GF-D8 (cell line): Measurements from ENCODE around the gene KIF6.

Experiments used
- DNase-seq: peaks from one replicate; lab custom pipeline; 2025; lab: John Stamatoyannopoulos, UW

Gene KIF6

DNA sequence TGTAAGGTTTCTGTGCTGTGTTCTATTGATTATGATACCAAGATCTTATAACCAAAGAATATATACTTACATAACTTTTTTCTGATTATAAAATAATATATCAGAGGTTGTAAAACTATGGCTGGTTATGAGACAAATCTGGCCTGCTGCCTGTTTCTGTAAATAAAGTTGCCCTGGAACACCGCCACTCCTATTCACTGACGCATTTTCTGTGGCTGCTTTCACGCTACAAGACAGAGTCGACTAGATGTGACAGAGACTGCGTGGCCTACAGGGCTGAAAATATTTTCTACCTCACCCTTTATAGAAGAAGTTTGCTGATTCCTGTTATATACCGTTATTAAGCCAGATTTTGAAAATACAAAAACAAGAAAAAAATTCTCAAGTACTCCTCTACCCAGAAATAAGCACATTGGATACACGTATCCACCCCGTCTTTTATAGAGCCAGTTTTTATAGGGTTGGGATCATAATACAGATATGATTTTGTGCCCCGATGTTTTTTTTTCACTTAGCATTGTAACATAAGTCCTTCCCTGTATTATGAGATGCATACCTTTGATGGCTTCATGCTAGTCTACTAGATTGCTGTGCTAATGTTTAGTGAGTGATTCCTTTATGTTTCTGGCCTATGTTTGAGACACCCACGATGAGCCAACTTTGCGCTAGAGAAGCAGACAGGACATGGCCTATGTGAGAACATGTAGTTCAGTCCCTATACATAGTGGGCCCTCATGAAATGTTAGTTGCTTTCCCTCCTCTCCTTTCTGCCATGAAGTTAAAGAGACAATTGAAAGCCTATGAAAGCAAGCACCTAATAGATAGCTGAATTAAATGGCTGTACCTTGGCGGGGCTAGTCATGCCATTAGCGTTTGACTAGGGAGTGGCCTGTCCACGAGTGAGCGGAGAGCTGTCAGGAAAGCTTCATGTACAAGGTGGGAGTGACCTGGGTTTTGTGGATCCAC is 304.6 kb downstream of the KIF6 start:
- no peak for DNase-seq

DNA sequence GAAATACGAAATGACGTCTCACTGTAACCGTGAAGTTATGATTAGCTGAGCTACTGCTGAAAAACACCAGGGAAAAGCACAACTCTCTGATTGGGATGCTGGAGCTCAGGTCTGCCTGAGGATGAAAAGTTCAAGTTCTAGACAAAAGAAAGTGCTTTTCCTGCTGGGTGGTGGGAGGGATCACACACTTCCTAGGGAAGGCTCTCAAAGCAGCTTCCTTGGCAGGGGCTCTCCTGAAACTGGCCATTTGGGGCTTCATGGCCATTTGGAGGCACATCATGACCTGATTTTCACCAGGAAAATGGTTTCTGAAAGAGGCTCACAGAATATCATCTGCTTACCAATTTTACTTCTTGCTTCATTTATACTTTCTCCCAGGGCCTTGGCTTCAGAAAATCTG is 305.6 kb downstream of the KIF6 start:
- no peak for DNase-seq

DNA sequence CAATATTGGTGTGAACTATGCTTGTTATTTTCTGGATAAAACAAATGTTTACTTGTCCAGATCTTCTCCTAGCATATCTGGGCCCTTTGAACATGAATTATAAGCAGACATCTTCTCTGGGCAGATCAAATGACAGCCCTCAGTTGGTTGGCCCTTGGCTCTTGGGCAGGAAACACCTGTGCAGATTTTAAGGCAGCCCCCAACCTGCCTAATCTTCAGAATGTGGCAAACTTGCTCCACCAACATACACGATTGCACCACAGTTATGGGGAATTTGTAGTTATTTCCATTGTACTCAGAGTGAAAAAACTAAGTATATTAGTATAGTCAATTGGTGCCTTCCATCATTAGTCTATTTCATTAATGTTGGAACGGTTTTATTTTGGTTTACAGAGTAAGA is 307.8 kb downstream of the KIF6 start:
- no peak for DNase-seq

DNA sequence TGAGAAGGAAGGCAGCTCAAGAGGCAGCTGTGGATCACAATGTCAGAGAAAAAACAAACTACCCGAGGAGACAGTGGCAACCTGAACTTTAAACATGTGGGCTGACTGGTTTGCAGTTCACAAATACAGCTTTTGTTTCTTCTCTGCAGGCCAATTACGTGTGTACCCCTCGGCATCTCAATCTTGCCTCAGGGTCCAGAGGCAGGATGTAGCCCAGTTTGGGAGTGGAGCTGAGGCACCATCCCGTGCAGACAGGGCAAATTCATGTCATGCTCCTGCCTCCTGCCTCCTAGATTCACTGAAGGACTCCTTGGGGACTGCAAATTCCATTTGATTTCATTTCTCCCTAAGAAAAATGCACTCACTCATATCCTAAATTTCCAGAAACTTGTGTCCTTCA is 308.5 kb downstream of the KIF6 start:
- DNase-seq, result no peak

DNA sequence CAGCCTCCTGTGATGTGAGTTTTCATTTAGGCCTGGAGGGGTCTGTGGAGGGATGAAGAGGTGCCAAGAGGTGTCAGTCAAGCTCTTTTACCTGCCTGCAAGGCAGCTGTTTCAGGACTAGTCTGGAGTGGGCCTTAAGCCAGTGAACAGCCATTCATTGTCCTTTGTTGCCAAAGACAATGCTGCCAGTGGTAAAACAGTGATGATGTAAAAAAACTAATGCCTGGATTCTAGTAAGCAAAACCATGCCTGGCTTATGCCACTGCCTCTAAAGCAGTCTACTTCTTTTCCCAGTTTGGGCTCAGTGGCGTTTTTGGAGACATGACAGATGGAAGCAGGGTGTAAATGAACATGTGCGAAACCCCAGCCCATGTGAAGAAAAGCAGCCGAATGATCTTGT is 309.2 kb downstream of the KIF6 start:
- DNase-seq, result no peak

DNA sequence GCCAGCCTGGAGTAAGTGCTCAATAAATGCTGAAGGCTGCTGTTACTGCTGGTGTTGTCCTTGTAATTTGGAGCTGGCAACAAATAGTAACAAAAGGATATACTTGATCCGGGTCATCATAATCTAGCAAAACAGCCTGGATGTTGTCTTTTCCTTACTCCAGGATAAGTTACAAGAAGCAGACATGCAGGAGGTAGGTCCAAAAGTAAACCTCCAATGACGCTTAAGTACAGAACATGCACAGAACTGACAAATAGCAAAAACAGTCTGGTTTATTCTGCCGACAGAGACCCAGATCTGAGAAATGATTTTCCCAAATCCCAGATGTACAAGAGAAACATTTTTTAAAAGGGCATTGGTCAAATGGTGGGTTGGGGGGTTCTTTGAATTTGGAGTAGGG is 309.7 kb downstream of the KIF6 start:
- DNase-seq, result no peak

DNA sequence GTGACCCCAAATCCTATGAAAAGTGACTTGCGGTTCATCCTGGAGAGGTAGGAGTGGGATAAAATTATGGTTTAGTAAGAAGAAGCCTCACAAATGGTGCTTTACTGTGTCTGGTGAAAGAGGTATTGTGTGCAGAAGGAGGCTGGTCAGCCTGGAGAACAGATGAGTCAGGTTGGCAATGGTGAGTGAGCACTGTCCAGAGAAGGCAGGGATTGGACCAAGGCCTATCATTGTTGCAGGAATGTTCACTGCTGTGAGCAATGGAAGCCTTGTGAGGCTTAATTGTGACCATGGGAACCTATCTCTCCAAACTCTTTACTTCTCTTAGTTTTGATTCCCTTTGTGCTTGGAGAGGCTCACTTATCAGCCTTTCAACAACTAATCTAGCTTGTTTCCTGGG is 313.7 kb downstream of the KIF6 start:
- DNase-seq, result no peak

DNA sequence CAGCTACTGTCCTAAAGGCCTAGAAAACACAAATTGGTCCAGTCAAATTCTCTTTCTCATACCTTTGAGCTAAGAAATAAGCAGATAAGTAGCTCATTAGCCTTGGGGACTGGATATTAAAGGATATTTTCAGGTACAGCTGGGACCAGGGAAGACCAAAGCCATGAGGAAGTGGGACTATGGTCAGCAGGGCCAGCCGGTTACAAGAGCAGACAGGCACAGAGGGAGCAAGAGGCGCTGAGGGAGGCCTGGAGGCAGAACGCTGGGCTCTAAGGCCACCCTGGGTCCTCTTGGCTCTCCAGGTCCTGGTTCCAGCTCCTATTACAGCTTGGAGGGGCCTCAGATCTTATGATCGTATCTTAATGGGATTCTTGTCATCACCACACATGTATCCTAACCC is 314.2 kb downstream of the KIF6 start:
- no peak for DNase-seq

DNA sequence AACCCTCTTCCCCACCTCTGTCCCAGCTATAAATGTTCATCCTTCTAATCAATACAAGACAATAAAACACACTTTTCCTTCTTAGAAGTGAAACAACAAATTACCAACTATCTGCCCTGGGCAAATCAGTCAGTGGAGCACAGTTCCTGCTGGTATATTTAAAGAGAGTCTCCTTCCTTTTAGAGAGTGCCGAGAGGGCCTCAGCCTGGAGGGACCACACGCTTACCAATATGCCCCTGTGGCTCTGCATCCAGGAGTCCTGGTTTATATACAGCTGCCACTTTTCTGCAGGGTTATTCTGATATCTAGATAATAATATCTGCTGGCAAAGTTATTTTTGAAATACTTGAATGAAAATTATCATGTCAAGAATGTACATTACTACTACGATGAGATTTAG is 315.3 kb downstream of the KIF6 start:
- no peak for DNase-seq

DNA sequence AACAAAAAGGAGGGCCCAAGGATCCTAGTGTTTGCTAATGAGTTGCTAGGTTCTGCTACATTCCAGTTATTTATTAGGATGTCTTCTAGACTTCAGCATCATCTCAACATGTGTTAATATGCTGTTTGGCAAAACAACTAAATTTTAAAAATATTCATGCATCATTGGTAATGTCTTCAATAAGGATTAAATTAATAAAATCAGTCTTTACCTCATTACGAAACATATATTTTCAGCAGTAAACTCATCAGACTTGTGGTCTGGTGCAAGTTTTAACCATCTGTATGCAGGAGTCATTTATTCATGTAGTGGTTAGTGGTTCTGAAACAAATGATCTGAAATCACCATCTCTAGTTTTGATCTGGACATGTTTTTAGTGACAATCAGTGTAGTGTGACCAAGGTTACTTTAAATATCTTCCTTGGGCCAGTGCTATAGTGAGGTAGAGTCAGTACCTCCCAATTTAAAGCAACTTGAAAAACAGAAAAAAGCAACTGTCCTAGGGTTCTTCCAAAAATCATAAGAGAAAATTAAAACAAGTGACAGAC is 317.7 kb downstream of the KIF6 start:
- no peak for DNase-seq

DNA sequence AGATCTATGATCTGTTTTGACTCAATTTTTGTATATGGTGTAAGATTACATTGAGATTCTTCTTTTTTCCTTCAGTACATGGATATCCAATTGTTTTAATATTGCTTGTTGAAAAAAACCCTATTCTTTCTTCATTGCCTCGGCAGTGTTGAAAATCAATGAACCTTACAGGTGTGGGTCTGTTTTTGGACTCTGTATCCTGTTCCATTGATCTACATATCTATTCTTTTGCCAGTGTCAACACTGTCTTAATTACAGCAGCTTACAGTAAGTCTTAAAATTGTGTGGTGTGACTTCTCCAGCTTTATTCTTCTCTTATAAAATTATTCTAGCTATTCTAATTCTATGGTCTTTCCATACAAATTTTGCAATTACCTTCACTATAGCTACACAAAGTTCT is 320.9 kb downstream of the KIF6 start:
- no peak for DNase-seq

DNA sequence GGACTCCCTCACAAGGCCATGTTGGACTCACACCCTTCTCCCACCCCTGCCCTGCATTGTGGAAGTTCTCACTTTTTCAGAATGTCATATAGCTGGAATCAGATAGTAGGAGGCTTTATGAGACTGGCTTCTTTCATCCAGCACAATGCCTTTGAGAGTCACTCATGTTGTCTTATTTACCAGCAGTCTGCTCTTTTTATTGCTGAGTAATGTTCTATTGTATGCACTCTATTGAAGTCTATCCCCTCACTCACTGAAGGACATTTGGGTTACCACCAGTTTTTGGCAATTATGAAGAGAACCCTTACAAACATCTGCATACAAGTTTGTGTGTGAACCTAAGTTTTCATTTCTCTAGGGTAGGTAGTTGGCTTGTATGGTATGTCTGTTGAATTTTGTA is 321.9 kb downstream of the KIF6 start:
- no peak for DNase-seq

DNA sequence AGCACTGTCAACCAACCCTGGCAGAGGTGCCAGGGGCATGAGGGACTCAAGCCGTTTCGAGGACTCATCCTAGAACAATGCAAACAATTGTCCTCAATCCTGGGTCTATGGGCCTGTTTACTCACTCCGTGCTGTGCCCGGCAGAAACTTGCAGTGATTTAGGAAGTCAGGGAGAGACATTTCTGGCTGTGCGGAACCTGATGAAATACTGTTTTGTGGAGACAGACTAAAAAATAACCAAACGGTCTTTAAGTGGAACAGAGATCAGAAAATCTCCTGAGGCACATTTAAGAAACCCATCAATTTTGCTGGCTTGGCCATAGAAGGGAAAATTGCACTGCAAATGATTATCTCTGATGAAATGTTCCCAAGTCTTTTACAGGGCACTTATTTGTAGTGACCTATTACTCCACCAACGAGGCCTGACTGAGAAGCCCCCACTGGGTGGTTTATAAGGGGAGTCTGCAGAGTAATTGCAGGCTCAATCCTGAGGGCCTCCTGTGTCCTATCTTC is 322.9 kb downstream of the KIF6 start:
- no peak for DNase-seq

DNA sequence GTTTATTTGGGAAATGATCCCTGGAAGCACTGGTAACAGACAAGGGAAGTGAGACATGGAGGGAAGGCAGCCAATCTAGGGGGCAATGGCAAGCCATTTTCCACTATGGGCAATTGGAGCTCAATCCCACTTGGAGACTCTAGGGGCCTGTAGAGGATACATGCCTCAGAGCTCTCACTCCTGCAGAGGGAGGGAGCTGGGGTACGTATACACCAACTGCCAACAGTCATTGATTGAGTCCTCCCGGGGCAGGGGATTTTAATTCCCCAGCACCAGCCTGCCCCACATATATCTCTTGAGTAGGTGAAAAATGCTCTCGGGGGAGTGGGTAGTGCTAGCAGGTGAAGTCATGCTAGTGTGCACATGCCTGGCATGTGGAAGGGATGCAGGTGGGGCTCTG is 323.8 kb downstream of the KIF6 start:
- DNase-seq, result no peak

DNA sequence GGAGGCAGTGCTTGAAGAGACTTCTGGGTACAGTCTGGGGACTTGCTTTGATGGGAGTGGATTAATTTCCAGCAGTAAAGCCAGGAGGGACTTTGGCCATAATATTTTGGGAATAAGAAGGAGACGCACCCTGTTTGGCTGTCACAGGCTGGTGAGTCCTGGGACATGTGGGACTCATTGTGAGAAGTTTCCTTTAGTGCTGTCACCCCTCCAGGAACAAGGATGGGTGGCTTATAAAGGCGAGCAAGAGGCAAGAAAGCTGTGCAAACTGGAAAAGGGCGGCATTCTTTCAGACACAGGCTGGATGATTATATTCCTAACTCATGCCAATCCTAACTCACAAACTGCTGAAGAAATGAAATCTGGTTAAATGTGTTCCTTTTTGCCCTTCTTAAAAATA is 325.2 kb downstream of the KIF6 start:
- no peak for DNase-seq

DNA sequence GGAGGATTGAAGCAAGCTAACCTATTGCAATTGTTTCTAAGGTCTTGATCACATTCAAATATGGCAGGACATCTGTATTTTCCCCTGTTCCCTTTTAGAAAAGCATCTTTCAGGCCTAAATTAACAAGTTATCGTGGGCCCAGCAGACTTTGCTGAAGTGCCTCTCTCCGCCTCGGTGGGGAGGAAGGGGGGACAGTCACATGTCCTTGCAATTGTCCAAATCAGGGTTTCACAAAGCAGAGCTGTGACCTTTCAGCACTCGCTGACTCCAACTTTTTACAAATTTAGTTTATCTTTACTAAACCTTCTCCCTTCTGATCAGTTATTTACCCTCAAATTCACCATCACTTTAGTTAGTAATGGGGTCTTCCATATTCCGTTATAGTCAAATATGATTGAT is 328.4 kb downstream of the KIF6 start:
- no peak for DNase-seq

DNA sequence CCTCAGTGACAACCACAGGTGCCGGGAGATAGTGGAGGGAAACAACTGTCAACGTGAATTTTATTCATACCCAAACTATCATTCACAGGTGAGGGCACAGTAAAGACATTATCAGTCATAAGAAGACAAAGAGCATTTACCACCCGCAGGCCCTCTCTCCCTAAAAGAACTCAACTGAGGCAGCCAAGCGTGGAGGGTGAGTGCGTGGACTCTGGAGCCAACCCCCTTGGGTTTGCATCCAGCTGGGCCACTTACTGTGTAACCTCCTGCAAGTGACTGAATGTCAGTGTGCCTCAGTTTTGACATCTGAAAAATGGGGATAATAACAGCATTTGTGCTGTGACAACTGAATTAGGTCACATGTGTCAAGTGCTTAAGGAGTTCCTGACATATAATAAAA is 332.1 kb downstream of the KIF6 start:
- DNase-seq, result no peak

DNA sequence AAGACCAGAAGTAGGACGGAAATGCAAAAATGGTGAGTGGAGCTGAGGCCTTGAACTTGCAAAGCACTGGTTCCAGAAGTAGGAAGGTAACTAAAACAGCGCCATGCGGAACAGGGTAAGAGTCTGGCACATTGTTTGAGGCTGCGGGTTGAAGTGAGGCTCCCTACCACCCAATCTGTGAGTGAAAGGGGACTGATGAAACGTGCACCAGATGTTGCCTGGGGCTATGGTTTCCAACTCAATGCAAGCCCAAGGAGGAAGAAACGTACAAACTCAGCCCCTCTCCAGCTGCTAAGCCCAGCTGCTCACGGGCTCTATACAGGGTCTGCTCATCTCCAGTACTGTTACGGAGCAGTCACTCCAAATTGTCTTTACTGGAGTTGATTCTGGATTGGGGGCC is 334.0 kb downstream of the KIF6 start:
- DNase-seq, result no peak

DNA sequence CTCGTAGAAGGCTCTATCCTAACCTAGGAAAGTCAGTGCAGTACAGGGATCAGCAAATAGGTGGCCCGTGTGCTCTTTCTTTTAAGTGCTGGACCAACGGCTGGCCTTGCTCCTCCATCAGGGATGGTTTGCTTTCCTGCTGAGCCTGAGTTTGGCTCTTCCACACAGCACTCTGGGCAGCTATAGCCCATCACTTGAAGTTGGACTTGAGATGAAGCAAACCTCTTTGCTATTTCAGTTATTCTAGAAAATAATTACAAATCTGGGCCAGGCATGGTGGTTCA is 335.8 kb downstream of the KIF6 start:
- DNase-seq, result no peak

DNA sequence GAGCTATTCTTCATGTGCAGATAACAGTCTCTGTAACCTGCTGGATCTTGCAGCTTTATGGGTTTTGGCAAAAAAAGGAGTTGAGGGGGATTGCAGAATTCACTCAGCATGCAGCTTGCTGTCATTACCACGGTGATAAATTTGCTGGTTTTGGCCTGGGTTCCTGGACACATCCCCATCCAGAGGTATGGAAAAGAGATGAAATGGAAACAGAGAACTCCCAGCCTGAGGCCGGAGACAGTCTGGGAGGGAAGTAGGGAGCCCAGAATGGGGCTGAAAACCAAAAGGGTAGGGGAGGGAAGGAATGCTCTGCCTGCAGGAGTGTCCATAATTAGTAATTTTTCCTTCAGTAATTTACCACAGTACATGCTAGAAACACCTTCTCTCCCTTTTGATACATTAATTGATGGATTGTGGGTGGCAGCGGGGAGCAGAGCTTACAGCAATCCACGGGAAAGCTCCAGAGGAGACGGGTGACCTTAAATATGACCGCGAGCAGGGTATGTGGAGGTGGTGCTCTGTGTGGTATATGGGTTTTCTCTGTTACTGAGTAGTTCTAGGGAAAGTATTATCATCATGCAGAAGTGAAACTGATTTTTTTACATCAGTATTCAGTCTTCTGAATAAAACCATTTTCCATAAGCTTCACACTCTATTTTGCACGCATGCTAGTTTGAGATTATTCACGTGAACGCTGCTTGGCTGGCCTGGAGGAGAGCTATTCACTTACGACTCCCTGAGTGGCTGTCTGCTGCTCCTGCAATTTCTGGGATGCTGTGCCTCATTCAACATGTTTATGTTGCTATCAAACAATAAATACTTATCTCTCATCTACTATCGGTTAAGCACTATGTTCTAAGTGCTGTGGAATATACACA is 336.4 kb downstream of the KIF6 start:
- no peak for DNase-seq

DNA sequence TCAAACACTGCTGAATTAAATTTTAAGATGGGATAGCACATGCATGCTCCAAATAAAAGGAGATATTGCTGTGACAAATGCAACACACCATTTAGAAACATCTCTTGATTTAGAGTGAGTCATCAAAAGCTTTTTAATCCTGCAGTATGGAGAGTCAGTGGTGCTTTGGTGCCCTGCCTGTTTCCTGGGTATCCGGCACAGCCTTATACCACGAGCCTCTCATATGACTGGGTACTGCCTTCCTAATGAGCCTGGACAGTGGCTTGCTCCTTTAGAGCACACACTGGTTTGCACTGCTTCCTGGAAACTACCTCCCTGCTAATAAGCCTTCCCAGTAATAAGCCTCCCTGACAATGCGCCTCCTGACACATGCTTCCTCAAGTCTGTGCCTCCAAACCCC is 337.4 kb downstream of the KIF6 start:
- DNase-seq, result no peak

DNA sequence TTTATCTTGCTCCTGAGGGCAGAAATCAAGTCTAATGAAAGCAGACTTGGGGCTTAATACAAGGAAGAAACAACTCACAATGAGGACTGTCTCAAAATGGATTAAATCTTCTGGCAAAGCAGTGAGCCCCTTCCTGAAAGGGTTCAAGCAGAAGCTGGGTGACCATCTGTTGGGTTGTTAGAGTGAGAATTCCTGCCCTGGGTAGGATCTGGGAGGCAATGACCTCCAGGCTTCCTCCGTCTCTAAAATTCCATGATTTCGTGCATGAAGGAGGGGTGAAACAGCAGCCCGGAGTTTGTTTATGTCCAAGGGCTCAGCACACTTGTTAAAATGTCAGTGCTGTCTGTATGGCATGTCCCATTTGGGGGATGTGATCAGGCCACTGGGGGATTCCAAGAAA is 338.7 kb downstream of the KIF6 start:
- DNase-seq, result no peak

DNA sequence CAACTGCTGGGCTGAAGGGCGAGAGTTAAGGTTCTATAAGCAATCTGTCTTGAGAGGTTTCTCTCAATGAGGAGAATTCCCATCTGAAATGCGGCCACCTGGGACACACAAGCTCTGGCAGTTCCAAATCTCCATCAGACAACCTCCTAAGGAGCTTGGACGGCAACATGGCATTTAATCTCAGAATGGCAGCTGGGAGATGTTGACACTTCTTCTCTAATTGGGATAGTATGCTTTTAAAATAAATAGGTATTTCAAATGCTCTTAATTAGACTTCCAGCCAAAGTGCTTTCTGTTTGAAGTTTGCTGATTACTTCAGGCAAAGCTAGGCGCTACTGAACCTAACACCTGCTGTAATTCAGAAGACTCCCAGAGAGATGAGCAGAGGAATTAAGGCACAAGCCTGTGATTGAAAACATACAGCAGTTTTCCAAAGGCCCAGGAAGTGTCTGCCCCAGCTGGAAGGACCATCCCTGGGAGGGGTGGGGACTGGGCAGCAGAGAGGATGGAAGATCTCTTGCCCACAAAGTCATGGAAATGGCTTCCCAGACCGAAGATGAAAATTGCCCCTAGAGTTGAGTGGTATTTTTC is 343.6 kb downstream of the KIF6 start:
- no peak for DNase-seq
